SK-MEL-5 (cell line): ENCODE measurements around the gene FPGS. TPM values are rescaled to one million over a fixed set of nuclear protein-coding genes. Genes with fewer than 3 reads are reported as not detected.

Experiments used
- DNase-seq: peaks from one replicate; pipeline ENCODE4 v3.0.0-alpha.2; 2016; ENCODE audit warnings: low read depth, low spot score
- in situ Hi-C: cut with HindIII; loops from 2 replicates; pipeline ENCODE4 v1.10.0; 2016; ENCODE audit warnings: low sequenced_read_pairs, high pct_unique_total_duplicates, low pct_unique_long_range_greater_than_20kb
- small RNA-seq, 2 experiments: library from RNA; depleted of rRNA; stranded (forward); fragments of <200 nt; gene quantifications; one replicate each; pipeline ENCODE3, GENCODE V24; 2014
- total RNA-seq: library from RNA; depleted of rRNA; stranded (reverse); fragments of >200 nt; shearing (Covaris generic); gene quantifications from 2 replicates; pipeline ENCODE4 v1.2.3, GENCODE V29; 2014; rRNA removed

The FPGS gene
- total RNA-seq, 1 experiment from 2014 or later = 45.2 TPM

GRCh38 chr9:127862075-127863011, 59.7 kb downstream of the FPGS start:
- in situ Hi-C loops = no loop called here
- no peak for DNase-seq

- in situ Hi-C loops = no loop called here
- no peak for DNase-seq
These were observed 60.5 kb downstream of the FPGS start for GRCh38 chr9:127863191-127863621.

Small RNA genes within 50 kb of the gene (small RNA-seq; reads per million reads assigned to genes)
- gene RF00019 = 0 reads per million in 2 experiments
- 0 reads per million in 2 experiments for gene RNA5SP296

Other genes starting within 250 kb of the FPGS start
- 41.3 and 41.5 TPM in 2 replicates for gene STXBP1, start 190.6 kb upstream of the FPGS start, total RNA-seq
- 0.11 TPM in 2 replicates for gene CFAP157, start 95.9 kb upstream of the FPGS start, total RNA-seq
- 26.9 and 35.5 TPM in 2 replicates for gene PTRH1, start 87.2 kb upstream of the FPGS start, total RNA-seq
- gene TTC16, start 86.8 kb upstream of the FPGS start, total RNA-seq = 0.11 and 0.16 TPM in 2 replicates
- gene TOR2A, start 67.6 kb upstream of the FPGS start, total RNA-seq = 9.0 and 10.5 TPM in 2 replicates
- gene SH2D3C, start 24.2 kb upstream of the FPGS start, total RNA-seq = 0.08 and 0.11 TPM in 2 replicates
- 22.1 and 32.7 TPM in 2 replicates for gene CDK9, start 16.8 kb upstream of the FPGS start, total RNA-seq
- 3.7 and 5.5 TPM in 2 replicates for gene ENG, start 51.8 kb downstream of the FPGS start, total RNA-seq
- 50.6 and 53.0 TPM in 2 replicates for gene AK1, start 74.8 kb downstream of the FPGS start, total RNA-seq
- 10.1 TPM in 2 replicates for gene ST6GALNAC6, start 96.7 kb downstream of the FPGS start, total RNA-seq
- 5.2 and 7.4 TPM in 2 replicates for gene ST6GALNAC4, start 114.2 kb downstream of the FPGS start, total RNA-seq
- 0.32 TPM in 1 of 2 replicates, not detected in the other for gene PIP5KL1, start 127.9 kb downstream of the FPGS start, total RNA-seq
- gene DPM2, start 135.0 kb downstream of the FPGS start, total RNA-seq = 31.4 and 34.9 TPM in 2 replicates
- 28.5 and 31.1 TPM in 2 replicates for gene EEIG1, start 178.1 kb downstream of the FPGS start, total RNA-seq